ENCODE data around the gene DDTL.
"Not testable (repeated sequence)": the region's sequence is repeated elsewhere in the genome, so short reads cannot be mapped to it uniquely, and the experiment has no call there.

The DDTL gene

DNA sequence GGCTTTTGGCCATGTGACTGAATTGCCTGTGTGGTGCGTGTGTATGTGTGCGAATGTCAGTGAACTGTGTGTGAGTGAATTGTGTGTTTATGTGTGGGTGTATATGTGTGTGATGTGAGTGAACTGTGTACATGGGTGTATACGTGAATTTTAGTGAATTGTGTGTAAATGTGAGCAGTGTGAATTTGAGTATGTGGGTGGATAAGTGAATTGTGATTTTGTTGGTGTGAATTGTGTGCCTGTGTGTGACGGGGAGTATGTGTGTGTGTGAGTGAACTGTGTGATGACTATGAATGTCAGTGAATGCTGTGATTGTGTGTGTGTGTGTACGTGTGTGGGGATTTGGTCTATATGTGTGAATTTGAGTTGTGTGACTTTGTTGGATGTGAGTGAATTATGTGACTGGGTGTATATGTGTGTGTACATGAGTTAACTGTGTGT, 3.5 kb downstream of the DDTL start:
- no peak for DNase-seq (ENCODE audit: low spot score)

DNA sequence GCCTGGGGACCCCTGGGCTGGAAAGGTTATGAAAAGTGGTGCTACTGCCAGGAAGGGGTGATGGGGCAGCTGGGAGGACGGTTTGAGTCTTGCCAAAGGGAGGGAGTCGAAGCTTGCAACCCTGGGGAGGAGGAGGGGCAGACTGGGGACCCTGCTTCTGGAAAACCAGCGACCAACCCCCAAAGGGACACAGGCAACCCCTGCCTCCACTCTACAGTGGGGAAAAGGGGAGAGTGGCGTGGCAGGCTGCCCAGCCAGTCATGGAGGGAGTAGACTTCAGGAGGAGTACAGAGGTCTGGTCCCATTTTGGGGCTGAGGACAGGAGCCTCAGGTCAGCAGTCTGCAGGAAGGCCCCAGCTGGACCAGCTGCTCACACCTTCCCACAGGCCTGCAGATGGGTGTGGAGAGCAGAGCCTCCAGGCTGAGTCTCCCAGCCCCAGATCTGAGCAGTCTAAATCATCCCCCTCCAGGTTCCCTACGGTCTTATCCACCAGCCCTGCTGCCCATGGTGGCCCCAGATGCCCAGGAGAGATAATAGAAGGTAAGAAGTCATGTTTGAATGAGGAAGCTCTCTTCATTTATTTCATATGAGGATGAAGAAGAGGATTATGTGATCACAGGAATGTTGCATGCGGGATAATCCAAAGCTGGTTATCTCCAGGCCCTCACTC, 4.3 kb downstream of the DDTL start:
- no peak for DNase-seq (ENCODE audit: low spot score)

DNA sequence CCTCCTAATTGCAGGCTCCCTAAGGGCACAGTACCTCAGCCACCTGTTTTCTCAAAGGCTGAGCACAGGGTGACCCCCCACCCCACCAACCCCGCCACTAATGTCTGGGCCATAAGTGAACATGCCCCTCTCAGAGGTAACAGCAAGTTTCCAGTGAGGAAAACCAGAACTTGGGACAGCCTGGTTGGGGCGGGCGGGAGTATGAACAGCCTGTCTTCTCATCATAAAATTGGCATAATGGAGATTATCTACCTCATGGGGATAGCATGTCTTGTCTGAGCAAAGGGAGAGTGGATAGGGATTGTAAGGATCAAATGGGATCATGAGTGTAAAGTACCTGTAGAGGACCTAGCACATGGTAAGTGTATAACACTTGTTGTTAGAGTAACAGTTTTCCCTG, 5.2 kb downstream of the DDTL start:
- DNase-seq (ENCODE audit: low spot score): not testable (repeated sequence)

DNA sequence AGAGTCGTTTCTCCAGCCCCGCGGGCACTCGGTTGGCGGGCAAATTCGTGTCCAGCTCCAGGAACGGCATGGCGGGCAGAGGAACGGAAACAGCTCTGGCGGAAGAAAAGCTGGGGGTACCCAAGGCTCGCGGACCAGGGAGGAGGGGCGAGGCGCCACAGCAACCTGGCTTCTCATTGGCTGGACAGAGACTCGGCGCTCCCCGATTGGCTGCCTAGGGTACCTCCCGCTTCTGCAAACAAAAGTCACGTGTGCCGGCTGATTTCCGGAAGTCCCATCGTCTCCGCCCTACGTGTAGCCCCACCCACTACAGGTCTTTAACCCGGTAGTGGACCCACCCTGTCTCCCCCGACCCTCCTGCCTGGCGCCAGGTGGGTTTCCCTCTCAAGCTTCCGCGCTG, 7.7 kb downstream of the DDTL start, which contains the start of gene DDT:
TSS of gene DDT (minus strand) at position 97 of the 400 bp plus-strand sequence. CDS start at position 70, 27 bp downstream.
- DNase-seq (ENCODE audit: low spot score): not testable (repeated sequence)

DNA sequence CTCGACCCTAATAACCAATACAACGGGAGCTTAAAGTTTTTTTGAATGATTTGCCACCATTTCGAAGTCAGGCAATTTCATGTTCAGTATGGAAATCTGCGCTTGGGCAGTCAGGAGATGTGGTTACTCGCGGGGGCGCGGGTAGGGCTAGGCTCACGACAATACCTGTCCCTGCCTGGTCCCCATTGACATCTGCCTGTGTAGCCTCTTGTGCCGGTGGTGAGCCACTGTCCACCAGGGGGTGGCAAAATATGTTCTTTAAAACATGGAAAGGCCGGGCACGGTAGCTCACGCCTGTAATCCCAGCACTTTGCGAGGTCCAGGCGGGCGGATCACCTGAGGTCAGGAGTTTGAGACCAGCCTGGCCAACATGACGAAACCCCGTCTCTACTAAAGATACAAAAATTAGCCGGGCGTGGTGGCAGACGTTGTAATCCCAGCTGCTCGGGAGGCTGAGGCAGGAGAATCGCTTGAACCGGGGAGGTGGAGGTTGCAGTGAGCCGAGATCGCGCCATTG, 8.2 kb downstream of the DDTL start:
- not testable (repeated sequence) for DNase-seq (ENCODE audit: low spot score)

DNA sequence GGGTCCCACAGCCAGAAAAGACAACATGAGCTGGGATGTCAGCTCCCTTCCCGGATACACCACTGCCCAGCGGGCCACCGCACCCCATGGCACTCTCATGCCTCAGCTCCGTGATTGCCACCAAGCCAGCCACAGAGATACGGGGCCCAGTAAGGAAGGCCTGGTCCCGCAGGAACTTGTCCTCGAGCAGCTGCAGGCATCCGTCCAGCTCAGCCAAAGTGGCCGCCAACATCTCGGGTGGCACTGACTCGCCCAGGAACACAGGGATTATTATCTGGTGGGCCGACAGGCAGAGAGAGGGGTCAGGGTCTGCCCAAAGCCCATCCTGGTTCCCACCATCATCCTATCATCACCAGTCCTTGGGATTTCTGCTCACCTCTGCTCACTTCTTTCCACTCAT, 10.6 kb downstream of the DDTL start:
- DNase-seq (ENCODE audit: low spot score): not testable (repeated sequence)

DNA sequence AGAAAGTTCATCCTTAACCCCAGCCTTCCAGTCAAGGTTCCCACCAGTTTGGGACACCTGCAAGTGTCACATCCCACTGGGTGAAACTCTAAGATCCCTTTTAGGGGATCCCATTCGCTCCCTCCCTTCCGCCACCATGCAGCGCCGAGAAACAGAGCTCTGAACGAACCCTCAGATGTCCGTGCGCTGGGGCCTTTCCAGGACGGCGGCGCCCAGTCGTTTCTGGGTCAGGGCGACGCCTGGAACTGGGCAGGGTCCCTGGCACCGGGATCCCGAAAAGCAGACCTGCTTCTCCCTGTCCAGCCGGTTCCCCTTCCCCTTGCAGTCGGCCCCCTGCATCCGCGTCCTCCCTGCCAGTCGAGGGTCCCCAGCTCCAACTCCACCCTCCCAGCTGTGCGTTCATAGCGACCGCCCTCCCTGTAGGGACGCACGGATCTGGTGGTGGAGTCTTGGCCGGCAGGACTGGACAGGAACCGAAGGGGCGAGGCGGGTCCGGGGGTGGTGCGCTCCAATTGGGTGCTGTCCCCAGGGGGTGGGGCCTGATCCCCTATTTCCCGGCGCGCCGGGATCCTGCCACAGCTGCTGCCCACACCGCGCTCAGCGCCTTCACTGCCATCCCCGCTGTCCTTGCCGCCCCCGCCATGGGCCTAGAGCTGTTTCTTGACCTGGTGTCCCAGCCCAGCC, 13.0 kb downstream of the DDTL start, which contains the start of gene GSTT2:
TSS of gene GSTT2 (plus strand) at position 578 of the 684 bp plus-strand sequence.
- DNase-seq (ENCODE audit: low spot score): not testable (repeated sequence)

DNA sequence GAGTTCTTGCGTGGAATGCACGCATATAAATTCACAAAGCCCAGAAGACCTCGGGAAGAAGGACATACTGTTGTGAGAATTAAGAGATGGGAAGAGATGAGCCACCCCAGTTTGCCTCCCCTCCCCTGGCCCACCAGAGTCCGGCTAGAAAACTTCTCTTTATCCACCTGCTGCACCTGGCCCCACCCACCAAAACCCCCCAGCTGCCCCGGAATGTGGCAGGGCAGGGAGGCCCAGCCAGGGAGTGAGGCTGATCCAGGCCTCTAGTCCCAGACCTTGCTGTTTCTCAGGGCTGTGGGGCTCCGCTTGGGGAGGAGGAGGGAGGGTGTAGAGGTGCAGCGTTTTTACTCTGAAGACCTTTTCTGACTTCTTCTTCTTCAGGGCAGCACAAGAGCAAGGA, 13.9 kb downstream of the DDTL start:
- not testable (repeated sequence) for DNase-seq (ENCODE audit: low spot score)

DNA sequence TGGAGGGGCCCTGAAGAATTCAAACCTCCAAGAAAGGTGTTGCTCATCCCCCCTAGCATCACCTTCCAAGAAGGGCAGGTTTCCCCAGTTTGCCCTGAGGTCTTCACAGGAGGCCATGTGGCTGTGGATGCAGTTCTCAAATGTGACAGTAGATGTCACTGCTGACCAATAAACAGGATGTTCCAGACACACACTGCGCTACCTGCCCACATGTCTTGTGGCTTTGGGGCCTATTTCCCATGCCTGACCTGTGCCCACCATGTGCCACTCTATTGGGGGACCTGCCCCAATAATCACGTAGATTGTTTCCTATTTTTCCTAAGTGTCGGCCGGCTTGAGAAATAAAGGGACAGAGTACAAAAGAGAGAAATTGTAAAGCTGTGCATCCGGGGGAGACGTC, 17.7 kb downstream of the DDTL start:
- DNase-seq (ENCODE audit: low spot score): peak; percentile 59

DNA sequence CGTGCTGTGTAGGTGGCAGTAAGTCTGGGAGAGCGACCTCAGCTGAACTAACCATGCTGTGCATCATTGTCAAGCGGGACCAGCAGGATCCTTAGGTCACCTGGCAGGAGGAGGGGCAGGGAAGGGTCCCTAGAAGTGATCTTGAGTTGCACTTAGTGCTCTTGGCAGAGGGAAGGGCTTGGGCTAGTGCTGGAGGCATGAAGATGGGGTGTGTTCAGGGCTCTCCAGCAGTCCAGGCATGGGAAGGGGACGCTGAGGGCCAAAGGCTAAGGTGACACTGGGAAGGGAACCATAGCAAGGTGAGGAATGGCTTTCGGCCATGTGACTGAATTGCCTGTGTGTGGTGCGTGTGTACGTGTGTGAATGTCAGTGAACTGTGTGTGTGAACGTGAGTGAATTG, 19.4 kb downstream of the DDTL start:
- DNase-seq (ENCODE audit: low spot score): not testable (repeated sequence)

DNA sequence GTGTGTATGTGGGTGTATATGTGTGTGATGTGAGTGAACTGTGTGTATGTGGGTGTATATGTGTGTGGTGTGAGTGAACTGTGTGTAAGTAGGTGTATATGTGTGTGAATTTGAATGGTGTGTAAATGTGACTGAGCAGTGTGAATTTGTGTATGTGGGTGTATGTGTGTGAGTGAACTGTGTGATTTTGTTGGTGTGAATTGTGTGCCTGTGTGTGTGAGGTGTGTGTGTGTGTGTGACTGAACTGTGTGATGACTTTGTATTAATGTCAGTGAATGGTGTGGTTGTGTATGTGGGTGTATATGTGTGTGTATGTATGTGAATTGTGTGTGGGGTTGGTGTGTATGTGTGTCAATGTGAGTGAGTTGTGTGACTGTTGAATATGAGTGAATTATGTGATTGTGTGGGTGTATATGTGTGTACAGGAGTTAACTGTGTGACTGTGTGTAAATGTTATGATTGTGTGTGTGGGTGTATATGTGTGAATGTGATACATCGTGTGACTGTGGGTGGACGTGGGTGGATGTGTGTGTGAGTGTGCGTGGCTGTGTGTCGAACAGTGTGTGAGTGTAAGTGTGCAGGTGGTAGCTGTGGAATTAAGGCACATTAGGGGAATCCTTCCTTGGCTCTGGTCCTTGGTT, 20.0 kb downstream of the DDTL start:
- DNase-seq (ENCODE audit: low spot score): not testable (repeated sequence)

DNA sequence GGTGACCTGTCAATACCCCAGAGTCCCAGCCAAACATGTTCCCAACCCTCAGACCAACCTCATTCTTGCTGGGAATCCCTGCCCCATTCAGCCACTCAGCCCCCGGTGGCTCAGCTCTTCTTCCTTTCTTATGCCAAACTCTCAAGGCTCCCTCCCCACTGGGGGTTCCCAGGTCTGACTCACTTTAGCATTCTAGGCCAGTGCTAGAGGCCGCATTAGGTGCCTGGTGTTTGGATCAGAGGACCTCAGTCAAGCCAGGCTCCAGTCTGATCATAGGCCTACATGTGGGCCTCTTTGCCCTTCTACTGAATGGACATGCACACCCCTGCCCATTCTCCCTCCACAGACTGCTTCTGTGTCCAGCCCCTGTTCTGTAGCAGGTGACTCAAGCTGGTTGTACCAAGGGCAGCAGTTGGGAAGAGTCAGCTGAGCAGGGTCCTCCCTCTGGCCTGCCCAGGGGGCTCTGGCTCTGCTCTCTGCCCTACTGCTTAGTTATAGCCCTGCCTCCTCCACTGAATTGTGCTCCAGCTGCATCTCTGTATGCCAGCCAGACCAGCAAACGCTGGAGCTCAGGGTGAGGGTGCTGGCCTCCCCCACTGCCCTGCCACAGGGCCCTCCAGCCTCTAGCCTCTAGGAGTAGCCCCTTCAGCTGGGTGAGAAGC, 23.0 kb downstream of the DDTL start:
- DNase-seq (ENCODE audit: low spot score): not testable (repeated sequence)

DNA sequence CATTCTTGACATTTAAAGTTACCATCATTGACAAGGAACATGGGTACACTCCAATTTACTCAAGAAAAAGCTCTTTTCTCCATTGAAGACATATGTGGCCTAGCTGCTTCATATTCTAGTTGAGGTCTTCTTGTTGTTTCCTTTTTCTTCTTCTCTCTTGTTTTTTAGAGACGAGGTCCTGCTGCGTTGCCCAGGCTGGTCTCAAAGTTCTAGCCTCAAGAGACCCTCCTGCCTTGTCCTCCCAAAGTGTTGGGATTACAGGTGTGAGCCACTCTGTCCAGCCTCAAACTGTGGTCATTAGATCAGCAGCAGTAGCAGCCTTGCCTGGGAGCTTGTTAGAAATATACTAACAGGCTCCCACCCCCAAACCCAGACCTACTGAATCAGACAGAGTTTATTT, 26.4 kb downstream of the DDTL start:
- DNase-seq (ENCODE audit: low spot score): not testable (repeated sequence)

DNA sequence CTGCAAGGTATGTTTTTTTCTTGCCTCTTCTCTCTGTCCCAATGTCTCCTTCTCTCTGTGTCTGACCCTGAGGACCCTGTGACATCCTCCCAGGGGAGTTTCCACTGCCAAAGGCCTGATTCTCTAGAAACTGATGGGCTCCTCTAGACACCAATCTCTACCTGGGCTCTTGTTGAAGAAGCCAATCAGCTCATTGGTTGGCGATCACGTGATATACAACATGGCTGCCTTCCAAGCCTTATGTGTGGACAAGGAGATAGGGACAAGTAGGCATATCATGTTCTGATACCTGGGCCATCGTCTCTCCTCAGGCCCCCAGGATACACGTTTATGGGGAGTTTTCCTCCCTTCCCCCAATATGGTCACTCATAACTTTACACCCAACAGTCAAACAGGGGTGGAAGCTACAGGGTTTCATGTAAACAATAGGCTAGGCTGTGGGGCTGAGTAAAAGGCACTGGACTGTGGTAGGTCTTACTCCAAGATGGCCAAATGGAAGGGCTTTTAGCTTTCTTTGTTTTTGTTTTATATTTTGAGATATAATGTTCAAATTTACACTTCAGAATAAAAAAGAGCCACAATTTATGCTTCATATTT, 27.0 kb downstream of the DDTL start:
- not testable (repeated sequence) for DNase-seq (ENCODE audit: low spot score)

DNA sequence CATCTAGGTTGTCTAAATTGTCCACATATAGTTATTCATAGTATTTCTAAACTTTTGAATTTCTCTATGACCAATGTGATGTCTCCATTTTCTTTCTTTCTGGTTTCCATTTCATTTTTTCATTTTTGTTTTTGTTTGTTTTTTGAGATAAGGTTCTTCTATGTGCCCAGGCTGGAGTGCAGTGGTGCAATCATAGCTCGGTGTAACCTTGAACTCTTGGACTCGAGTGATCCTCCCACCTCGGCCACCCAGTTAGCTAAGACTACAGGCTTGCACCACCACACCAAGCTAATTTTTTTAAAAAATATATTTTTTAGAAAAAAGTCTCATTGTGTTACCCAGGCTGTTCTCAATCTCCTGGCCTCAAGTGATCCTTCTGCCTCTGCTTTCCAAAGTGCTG, 30.4 kb downstream of the DDTL start:
- no peak for DNase-seq (ENCODE audit: low spot score)

DNA sequence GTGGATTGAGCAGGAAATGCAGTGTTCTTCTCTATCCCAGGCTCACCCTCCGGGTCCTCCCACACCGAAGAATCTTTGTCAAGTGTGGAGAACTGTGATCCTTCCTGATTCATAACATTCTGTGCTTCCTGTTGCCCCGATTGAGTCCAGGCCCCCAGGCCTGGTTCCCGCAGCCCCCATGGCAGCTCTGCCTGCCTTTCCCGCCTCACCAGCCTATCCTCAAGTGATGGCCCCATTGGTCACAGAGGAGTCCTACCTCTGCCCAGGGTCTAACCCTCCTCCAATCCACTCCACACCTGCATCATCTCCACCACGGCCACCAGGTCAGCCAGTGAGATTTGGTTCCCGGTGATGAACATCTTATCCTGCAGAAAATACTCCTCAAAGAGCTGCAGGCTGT, 33.1 kb downstream of the DDTL start:
- DNase-seq (ENCODE audit: low spot score): not testable (repeated sequence)

DNA sequence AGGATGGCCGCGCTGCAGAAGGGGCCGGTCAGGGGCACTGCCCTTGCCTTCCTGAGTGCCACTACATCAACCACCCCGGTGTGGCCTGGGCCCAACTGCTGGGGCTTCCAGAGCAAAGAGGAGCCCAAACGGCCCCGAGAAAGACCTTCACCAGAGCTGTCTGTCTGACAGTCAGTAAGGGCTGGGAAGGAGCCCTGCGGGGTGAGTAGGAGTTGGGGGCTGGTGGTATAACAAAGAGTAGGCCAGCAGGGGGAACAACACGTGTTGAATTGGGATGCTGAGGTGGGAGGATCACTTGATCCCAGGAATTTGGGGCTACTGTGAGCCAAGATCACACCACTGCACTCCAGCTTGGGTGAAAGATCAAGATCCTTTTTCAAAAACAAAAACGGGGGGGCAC, 34.6 kb downstream of the DDTL start:
- no peak for DNase-seq (ENCODE audit: low spot score)

DNA sequence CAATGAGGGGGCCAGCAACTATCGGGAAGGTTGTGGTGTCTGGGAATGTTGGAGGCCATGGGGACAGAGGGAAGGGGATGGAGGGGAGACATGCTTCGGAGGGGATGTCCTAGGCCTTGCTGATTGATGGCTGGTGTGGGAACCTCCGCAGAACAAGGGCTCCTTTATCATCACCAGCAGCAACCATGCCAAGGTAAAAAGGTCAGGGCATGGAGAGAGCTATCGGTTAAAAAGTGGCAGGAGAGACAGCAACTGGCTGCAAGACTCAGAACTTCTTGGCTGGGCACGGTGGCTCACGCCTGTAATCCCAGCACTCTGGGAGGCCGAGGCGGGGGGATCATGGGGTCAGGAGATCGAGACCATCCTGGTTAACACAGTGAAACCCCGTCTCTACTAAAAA, 35.6 kb downstream of the DDTL start:
- DNase-seq (ENCODE audit: low spot score): no peak

DNA sequence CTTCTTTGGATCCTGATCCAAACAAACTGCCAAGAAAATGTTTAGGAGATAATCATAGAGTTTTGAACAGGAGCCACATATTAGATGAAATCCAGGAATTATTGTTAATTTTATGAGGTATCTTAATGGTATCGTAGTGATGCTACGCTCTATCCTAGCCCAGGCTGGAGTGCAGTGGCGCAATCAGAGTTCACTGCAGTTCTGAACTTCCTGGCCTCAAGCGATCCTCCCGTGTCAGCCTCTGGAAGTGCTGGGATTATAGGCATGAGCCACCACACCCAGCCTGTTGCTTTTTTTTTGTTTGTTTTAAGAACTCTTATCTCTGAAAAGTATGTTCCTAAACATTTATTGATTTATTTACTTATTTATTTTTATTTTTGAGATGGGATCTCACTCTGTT, 36.2 kb downstream of the DDTL start:
- no peak for DNase-seq (ENCODE audit: low spot score)

DNA sequence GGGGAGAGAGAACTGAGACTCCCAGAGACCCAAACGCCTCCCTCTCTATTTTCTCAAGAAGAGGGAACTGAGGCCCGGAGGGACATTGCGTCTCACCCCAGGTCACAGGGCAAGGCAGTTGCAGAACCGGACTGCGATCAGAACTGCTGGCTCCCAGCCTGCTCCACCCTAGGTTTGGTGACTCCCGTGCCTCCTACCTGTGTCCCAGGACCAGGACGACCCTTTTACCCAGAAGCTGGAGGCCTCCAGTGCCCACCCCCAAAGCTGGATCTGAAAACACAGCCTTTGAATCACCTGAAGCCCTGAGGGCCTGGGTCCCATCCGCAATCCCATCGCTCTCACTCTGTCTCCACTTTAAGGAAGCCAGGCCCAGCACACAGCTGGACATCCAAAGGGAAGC, 37.2 kb downstream of the DDTL start:
- no peak for DNase-seq (ENCODE audit: low spot score)

DNA sequence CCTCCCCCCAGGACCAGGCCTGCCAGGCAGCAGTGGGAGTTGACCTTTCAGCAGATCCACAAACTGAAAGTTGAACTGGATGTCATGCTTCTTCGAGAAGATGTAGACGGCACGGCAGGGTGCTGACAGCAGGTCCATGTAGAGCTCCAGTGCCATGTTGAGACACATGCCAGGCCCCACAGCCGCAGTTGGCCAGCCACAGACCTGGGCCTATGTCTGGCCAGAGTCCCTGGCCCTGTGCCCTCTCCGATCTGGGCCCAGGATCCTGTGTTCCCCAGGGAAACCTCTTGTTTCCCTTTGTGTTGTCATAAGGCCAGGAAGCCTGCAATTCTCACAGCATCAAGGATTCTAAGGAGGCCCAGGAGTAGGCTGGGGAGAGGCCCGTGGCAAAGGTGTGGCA, 38.5 kb downstream of the DDTL start, which contains the start of gene GSTT4:
TSS of gene GSTT4 (minus strand) at position 253 of the 400 bp plus-strand sequence. CDS start at position 156, 97 bp downstream.
- DNase-seq (ENCODE audit: low spot score): no peak
